ENCODE measurements around the gene TRABD2B. TPM values are rescaled to one million over a fixed set of nuclear protein-coding genes. Genes with fewer than 3 reads are reported as not detected.

Gene TRABD2B
- total and polyA plus RNA-seq, 2 experiments from 2014 or later: not detected

DNA sequence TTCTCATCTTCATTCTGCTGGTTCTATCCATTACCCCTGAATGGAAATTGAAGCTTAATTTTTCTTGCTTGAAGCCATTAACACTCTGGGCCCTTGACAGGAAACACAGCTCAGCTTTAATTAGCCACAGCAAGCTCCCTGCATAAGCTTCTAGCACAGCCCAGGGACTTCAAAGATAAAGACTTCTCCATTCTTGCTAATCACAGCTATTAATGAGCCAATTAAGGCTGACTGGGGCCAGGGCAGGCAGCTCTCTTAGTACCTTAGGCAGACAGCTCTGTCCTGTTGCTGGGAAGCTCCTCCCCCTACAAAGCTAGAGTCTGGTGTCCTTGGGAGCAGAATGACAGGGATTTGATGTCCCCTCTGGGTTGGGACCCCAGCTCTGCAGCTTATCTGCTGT lies 27.9 kb upstream of the TRABD2B start:
- no peak for DNase-seq
- H4K20me1 ChIP-seq (ENCODE audit: insufficient read depth): no peaks in the 10 kb centered on the region
- H3K4me3 ChIP-seq: no peak overlapping the region
- H3K4me2 ChIP-seq (ENCODE audit: unreplicated experiment): no peak overlapping the region
- H2AFZ ChIP-seq: no peak overlapping the region
- no peak overlapping the region for H3K9ac ChIP-seq
- in situ Hi-C loops (cut with MboI): no loop called here
- H3K27ac ChIP-seq: no peak overlapping the region
- H3K36me3 ChIP-seq (ENCODE audit: low read depth): no peaks in the 10 kb centered on the region
- no peaks in the 10 kb centered on the region for H3K4me1 ChIP-seq (ENCODE audit: insufficient read depth)
- no peaks in the 10 kb centered on the region for H3K9me3 ChIP-seq (ENCODE audit: low read depth)
- no peaks in the 10 kb centered on the region for H3K9me2 ChIP-seq (ENCODE audit: insufficient read depth)
- no peaks in the 10 kb centered on the region for H3K79me2 ChIP-seq (ENCODE audit: insufficient read depth)
- H3F3A ChIP-seq (ENCODE audit: insufficient read depth): no peaks in the 10 kb centered on the region
- no peak for TF ChIP-seq EZH2 (IDR thresholded peaks at IDR 0.05; ENCODE audit: insufficient read depth, poor library complexity, severe bottlenecking)
- H3K27me3 ChIP-seq (replicated peaks; ENCODE audit: insufficient read depth): peaks cover 16% of the 10 kb centered on the region

DNA sequence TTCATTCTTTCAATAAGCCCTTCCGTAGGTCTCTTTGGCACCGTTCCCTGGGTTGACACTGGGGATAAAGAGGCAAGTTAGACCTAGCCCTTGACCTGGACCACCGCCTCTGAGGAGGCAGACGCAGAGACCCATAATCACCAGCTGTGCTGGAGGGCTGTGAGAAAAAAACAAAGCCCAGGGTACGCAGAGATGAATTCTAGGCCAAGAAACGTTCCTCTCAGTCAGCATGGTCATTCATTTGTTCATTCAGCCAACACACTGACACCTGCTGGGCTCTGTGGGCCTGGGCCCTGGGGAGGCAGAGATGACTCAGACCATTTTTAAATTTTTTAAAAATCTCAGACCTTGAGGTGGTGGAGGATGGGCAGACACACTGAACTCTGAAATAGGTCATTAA lies 26.3 kb upstream of the TRABD2B start:
- no peaks in the 10 kb centered on the region for H3K9me2 ChIP-seq (ENCODE audit: insufficient read depth)
- no peak overlapping the region for H3K4me3 ChIP-seq
- H3F3A ChIP-seq (ENCODE audit: insufficient read depth): peaks cover 7% of the 10 kb centered on the region; the same call in 1 of the 2 replicates
- no peak overlapping the region for H3K4me2 ChIP-seq (ENCODE audit: unreplicated experiment)
- H3K36me3 ChIP-seq (ENCODE audit: low read depth): no peaks in the 10 kb centered on the region
- H3K27ac ChIP-seq: no peak overlapping the region
- peaks cover 10% of the 10 kb centered on the region; the same call in 1 of the 2 replicates for H3K27me3 ChIP-seq (replicated peaks; ENCODE audit: insufficient read depth)
- whole genome bisulfite sequencing, 2 experiments (ENCODE audit: low coverage in 1 of 2, low lambda C conversion rate in 2 of 2, missing lambda C conversion rate in 2 of 2): 61 to 65% methylated on average over 6 of the region's 6 CpGs
- TF ChIP-seq EZH2 (IDR thresholded peaks at IDR 0.05; ENCODE audit: insufficient read depth, poor library complexity, severe bottlenecking) (no peak), EZH2phosphoT487 (IDR thresholded peaks at IDR 0.05; ENCODE audit: insufficient read depth, low read depth) (no peak)
- peaks cover 10% of the 10 kb centered on the region; the same call in 1 of the 2 replicates for H3K4me1 ChIP-seq (ENCODE audit: insufficient read depth)
- no peaks in the 10 kb centered on the region for H3K9me3 ChIP-seq (ENCODE audit: low read depth)
- no peaks in the 10 kb centered on the region for H3K79me2 ChIP-seq (ENCODE audit: insufficient read depth)
- in situ Hi-C loops (cut with MboI): no loop called here
- no peak for DNase-seq
- no peaks in the 10 kb centered on the region for H4K20me1 ChIP-seq (ENCODE audit: insufficient read depth)
- no peak overlapping the region for H2AFZ ChIP-seq
- H3K9ac ChIP-seq: no peak overlapping the region

DNA sequence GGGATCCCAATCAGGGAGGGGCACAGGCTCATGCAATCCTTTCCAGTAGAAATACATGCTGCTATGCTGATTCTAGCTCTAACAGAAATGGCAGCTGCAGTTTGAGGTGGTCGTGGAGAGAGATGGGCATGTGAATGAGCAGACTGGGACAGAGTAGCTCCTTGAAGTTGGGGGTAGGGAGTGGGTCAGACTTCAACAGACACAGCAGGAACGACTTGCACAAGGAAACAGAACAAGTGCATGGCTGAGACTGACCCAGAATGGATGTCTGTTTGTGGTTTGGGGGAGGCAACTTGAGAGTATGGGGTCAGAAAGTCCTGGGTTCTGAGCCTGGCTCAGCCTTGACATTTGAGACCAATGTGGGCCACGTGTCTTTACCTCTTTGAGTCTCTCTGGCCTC lies 25.1 kb upstream of the TRABD2B start:
- WGBS, 2 experiments (ENCODE audit: low coverage in 1 of 2, low lambda C conversion rate in 2 of 2, missing lambda C conversion rate in 2 of 2): 19 to 20% methylated on average over 3 of the region's 3 CpGs
- in situ Hi-C loops (cut with MboI): no loop called here
- no peaks in the 10 kb centered on the region for H3K79me2 ChIP-seq (ENCODE audit: insufficient read depth)
- H3K9me2 ChIP-seq (ENCODE audit: insufficient read depth): no peaks in the 10 kb centered on the region
- H3K27me3 ChIP-seq (replicated peaks; ENCODE audit: insufficient read depth): peaks cover 10% of the 10 kb centered on the region; the same call in 1 of the 2 replicates
- H3K4me2 ChIP-seq (ENCODE audit: unreplicated experiment): no peak overlapping the region
- H3K9me3 ChIP-seq (ENCODE audit: low read depth): no peaks in the 10 kb centered on the region
- peaks cover 21% of the 10 kb centered on the region for H3K4me1 ChIP-seq (ENCODE audit: insufficient read depth)
- TF ChIP-seq EZH2 (IDR thresholded peaks at IDR 0.05; ENCODE audit: insufficient read depth, poor library complexity, severe bottlenecking) (no peak), EZH2phosphoT487 (IDR thresholded peaks at IDR 0.05; ENCODE audit: insufficient read depth, low read depth) (no peak)
- no peak overlapping the region for H2AFZ ChIP-seq
- no peak overlapping the region for H3K27ac ChIP-seq
- H3F3A ChIP-seq (ENCODE audit: insufficient read depth): peaks cover 11% of the 10 kb centered on the region
- no peak overlapping the region for H3K9ac ChIP-seq
- no peaks in the 10 kb centered on the region for H4K20me1 ChIP-seq (ENCODE audit: insufficient read depth)
- H3K4me3 ChIP-seq: no peak overlapping the region
- no peak for DNase-seq
- no peaks in the 10 kb centered on the region for H3K36me3 ChIP-seq (ENCODE audit: low read depth)

DNA sequence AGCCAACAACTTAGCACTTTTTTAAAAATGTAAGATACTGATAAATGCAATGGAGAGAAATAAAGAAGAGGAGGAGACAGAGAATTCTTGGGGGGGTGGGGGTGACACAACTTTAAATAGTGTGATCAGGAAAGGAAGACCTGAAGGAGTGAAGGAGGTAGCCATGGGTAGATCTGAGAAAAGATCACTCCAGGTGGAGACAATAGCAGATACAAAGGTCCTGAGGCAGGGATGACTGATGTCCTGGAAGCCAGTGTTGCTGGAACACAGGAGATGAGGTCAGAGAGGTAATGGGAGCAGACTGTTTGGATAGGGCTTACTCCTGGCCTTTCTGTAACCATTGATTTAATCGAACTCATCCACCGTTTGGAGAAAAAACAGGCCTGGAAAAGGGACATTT lies 24.6 kb upstream of the TRABD2B start:
- Histone ChIP-seq H3K4me2 (ENCODE audit: unreplicated experiment) (no peak overlapping the region), H3K4me3 (no peak overlapping the region), H3K79me2 (ENCODE audit: insufficient read depth) (no peaks in the 10 kb centered on the region), H2AFZ (no peak overlapping the region), H3K27me3 (replicated peaks; ENCODE audit: insufficient read depth) (peaks cover 10% of the 10 kb centered on the region; the same call in 1 of the 2 replicates), H3K9me3 (ENCODE audit: low read depth) (no peaks in the 10 kb centered on the region), H3K27ac (no peak overlapping the region), H3K4me1 (ENCODE audit: insufficient read depth) (peaks cover 26% of the 10 kb centered on the region), H3K36me3 (ENCODE audit: low read depth) (no peaks in the 10 kb centered on the region), H3K9ac (no peak overlapping the region), H4K20me1 (ENCODE audit: insufficient read depth) (no peaks in the 10 kb centered on the region), H3F3A (ENCODE audit: insufficient read depth) (peaks cover 15% of the 10 kb centered on the region), H3K9me2 (ENCODE audit: insufficient read depth) (no peaks in the 10 kb centered on the region)
- WGBS, 2 experiments (ENCODE audit: low coverage in 1 of 2, low lambda C conversion rate in 2 of 2, missing lambda C conversion rate in 2 of 2): 9 to 32% methylated on average over 2 of the region's 2 CpGs
- no peak for DNase-seq
- TF ChIP-seq EZH2 (IDR thresholded peaks at IDR 0.05; ENCODE audit: insufficient read depth, poor library complexity, severe bottlenecking) (no peak), EZH2phosphoT487 (IDR thresholded peaks at IDR 0.05; ENCODE audit: insufficient read depth, low read depth) (no peak)
- in situ Hi-C loops (cut with MboI): no loop called here

DNA sequence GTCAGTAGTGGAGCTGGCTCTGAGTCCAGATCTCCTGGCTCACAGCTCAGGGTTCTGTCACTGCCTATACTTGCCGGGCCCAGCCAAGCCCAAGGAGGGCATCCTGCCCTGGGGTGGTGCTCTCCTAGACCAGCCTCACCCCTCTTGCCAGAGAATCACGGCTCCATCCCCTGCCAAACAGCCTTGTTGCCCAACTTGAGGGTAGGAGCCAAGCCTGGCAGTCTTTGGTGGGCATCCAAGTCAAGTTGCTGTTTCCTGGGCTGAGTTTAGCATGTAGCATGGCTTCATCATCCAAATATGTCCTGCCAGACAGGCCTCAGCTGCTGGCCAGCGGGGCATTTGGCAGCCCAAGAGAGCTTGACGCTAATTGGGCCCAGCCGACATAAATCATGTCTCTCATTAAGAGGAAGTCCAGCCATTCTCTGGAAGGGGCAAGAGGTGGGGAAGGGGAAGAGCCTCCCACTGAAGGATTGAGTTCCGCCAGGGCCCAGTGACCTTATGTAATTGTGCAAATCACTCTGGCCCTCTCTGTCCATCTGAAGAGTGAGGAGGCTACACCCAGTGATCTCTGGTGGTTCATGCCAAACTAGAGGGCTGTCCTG lies 22.6 kb upstream of the TRABD2B start:
- Histone ChIP-seq H4K20me1 (ENCODE audit: insufficient read depth) (no peaks in the 10 kb centered on the region), H3K4me1 (ENCODE audit: insufficient read depth) (peaks cover 27% of the 10 kb centered on the region), H3K27ac (no peak overlapping the region), H3K9me2 (ENCODE audit: insufficient read depth) (no peaks in the 10 kb centered on the region), H2AFZ (no peak overlapping the region), H3K79me2 (ENCODE audit: insufficient read depth) (no peaks in the 10 kb centered on the region), H3K4me2 (ENCODE audit: unreplicated experiment) (no peak overlapping the region), H3K9me3 (ENCODE audit: low read depth) (no peaks in the 10 kb centered on the region), H3K4me3 (no peak overlapping the region), H3K9ac (no peak overlapping the region), H3K27me3 (replicated peaks; ENCODE audit: insufficient read depth) (peaks cover 22% of the 10 kb centered on the region), H3K36me3 (ENCODE audit: low read depth) (no peaks in the 10 kb centered on the region), H3F3A (ENCODE audit: insufficient read depth) (peaks cover 15% of the 10 kb centered on the region)
- DNase-seq: peak; percentile 69
- in situ Hi-C loops (cut with MboI): no loop called here
- WGBS, 2 experiments (ENCODE audit: low coverage in 1 of 2, low lambda C conversion rate in 2 of 2, missing lambda C conversion rate in 2 of 2): 7 to 15% methylated on average over 6 of the region's 6 CpGs
- no peak for TF ChIP-seq EZH2phosphoT487 (IDR thresholded peaks at IDR 0.05; ENCODE audit: insufficient read depth, low read depth)
- no peak for TF ChIP-seq EZH2 (IDR thresholded peaks at IDR 0.05; ENCODE audit: insufficient read depth, poor library complexity, severe bottlenecking)

All from GM23248 (cell line).